K562 (cell line): Measurements from ENCODE around the gene DESI1. TPM values are rescaled to one million over a fixed set of nuclear protein-coding genes. Genes with fewer than 3 reads are reported as not detected.
A peak's percentile ranks its signal among the peaks of the same experiment; 100 is the strongest.

Source experiments
- ATAC-seq: fragments of 200-7000 bp; cut with Tn5 transposase; 3 replicates; pipeline ENCODE4 v1.9.1; 2020; ENCODE audit warnings: moderate library complexity
- BruUV-seq: library from RNA; stranded (reverse); fragments of 400-500 nt; replicated peaks from 2 replicates; lab custom pipeline; 2021; lab: Mats Ljungman, UMichigan
- CTCF ChIA-PET: fragments of 300-600 bp; formaldehyde crosslinking; extraction: SDS; loops from one replicate; lab custom pipeline; 2021; ENCODE audit warnings: low intra/inter-chr PET ratio; lab: Yijun Ruan, JAX
- POLR2A ChIA-PET: fragments of 300-600, 350-650 bp; sonication (Branson Sonifier 250); formaldehyde crosslinking; extraction: SDS; loops from one replicate; lab custom pipeline; 2021; ENCODE audit warnings: antibody characterized with exemption, inconsistent platforms; lab: Yijun Ruan, JAX
- DNase-seq, 4 experiments: peaks; one replicate each; pipeline versions ENCODE4 v3.0.0 to v3.0.0-alpha.2; 2011 to 2018; ENCODE audit warnings: low spot score in 3 of 4, mixed read lengths in 3 of 4; ENCODE audit errors: extremely low read depth in 1 of 4
- FAIRE-seq: peaks from 2 replicates; lab custom pipeline; 2011; peaks lifted over from hg19 to GRCh38; lab: Jason Lieb, UNC
- H2AFZ ChIP-seq: 2 replicates; pipeline ENCODE4 v1.6.0; 2011; ENCODE audit warnings: low read depth, low read length, control low read depth, inconsistent platforms
- H3K27ac ChIP-seq: fragments of 200-600 bp; 3 replicates; pipeline ENCODE4 v1.8.0; 2011; ENCODE audit warnings: low read depth, mild to moderate bottlenecking, control low read depth, inconsistent platforms, low read length, moderate library complexity, mixed read lengths; ENCODE audit errors: extremely low read depth
- H3K27me3 ChIP-seq, 2 experiments: fragments of 300-600 bp in 1 of 2; 2 replicates in 1 of 2; 3 replicates in 1 of 2; pipeline versions ENCODE4 v1.6.0 to v1.8.0; 2011; ENCODE audit warnings: inconsistent platforms in 2 of 2, low read length in 2 of 2, mild to moderate bottlenecking in 1 of 2, mixed read lengths in 1 of 2, moderate library complexity in 1 of 2; ENCODE audit not compliant: control insufficient read depth in 2 of 2, insufficient read depth in 2 of 2
- H3K36me3 ChIP-seq: fragments of 300-600 bp; 3 replicates; pipeline ENCODE4 v1.8.0; 2011; ENCODE audit warnings: mild to moderate bottlenecking, low read length, inconsistent platforms; ENCODE audit not compliant: control insufficient read depth, insufficient read depth
- H3K4me1 ChIP-seq, 2 experiments: fragments of 200-600 bp in 1 of 2; replicated peaks in 1 of 2; 2 replicates in 1 of 2; 3 replicates in 1 of 2; pipeline versions ENCODE4 v1.5.1 to v1.8.0; 2011; ENCODE audit warnings: inconsistent platforms in 2 of 2, low read length in 2 of 2, mild to moderate bottlenecking in 1 of 2, mixed read lengths in 1 of 2, moderate library complexity in 1 of 2; ENCODE audit not compliant: control insufficient read depth in 2 of 2, insufficient read depth in 2 of 2
- H3K4me2 ChIP-seq: 2 replicates; pipeline ENCODE4 v1.6.1; 2011; ENCODE audit warnings: low read length, control low read depth, inconsistent platforms, mixed read lengths; ENCODE audit not compliant: insufficient read depth
- H3K4me3 ChIP-seq: fragments of 200-600 bp; sonication (generic), shearing (Covaris generic); 2 replicates; pipeline ENCODE4 v1.5.1; 2016; ENCODE audit warnings: control low read depth, inconsistent platforms
- H3K79me2 ChIP-seq: fragments of 200-600 bp; 3 replicates; pipeline ENCODE4 v1.8.0; 2011; ENCODE audit warnings: low read length, inconsistent platforms; ENCODE audit not compliant: control insufficient read depth, insufficient read depth
- H3K9ac ChIP-seq, 2 experiments: 2 replicates each; pipeline versions ENCODE4 v1.6.0 to v1.6.1; 2011; ENCODE audit warnings: low read depth in 2 of 2, low read length in 2 of 2, control low read depth in 1 of 2, inconsistent platforms in 1 of 2, mild to moderate bottlenecking in 1 of 2, mixed read lengths in 1 of 2; ENCODE audit not compliant: insufficient read depth in 1 of 2
- H3K9me1 ChIP-seq: one replicate; pipeline ENCODE4 v1.6.0; 2011; ENCODE audit warnings: inconsistent platforms, mild to moderate bottlenecking, low read length, moderate library complexity; ENCODE audit not compliant: control insufficient read depth, insufficient read depth
- H3K9me3 ChIP-seq: replicated peaks from 2 replicates; pipeline ENCODE4 v1.5.1; 2011; ENCODE audit warnings: low read depth, low read length, inconsistent platforms; ENCODE audit not compliant: control insufficient read depth, insufficient read depth
- H4K20me1 ChIP-seq: replicated peaks from 2 replicates; pipeline ENCODE4 v1.6.1; 2011; ENCODE audit warnings: low read length, inconsistent platforms, mixed read lengths; ENCODE audit not compliant: control insufficient read depth, insufficient read depth
- CBX2 ChIP-seq: fragments of 200-600 bp; sonication (generic); IDR thresholded peaks from one replicate; pipeline ENCODE4 v1.6.1; 2012; ENCODE audit warnings: mild to moderate bottlenecking, low read length, inconsistent platforms; ENCODE audit not compliant: insufficient read depth, poor library complexity, severe bottlenecking
- GATAD2A ChIP-seq: fragments of 450-650 bp; IDR thresholded peaks from 2 replicates; pipeline ENCODE4 v1.6.1; 2017
- SMARCA5 ChIP-seq: fragments of 450-650 bp; IDR thresholded peaks from 2 replicates; pipeline ENCODE4 v1.6.1; 2016
- ZNF146 ChIP-seq: IDR thresholded peaks from one replicate; pipeline ENCODE4 v1.6.1; 2018; ENCODE audit warnings: missing compliant biosample characterization; ENCODE audit not compliant: unreplicated experiment
- WGBS: fragments of 100-300 bp; shearing (Covaris generic); methylation state at CpG from one replicate; pipeline ENCODE4 v1.1.6; 2016; ENCODE audit warnings: low coverage, mixed read lengths; ENCODE audit not compliant: insufficient coverage; ENCODE audit errors: missing lambda C conversion rate; 5-methylcytosine and 5-hydroxymethylcytosine counted together
- in situ Hi-C: fragments of 300-500 bp; cut with MboI; formaldehyde crosslinking; loops from 4 replicates; pipeline ENCODE4 v1.15.0; 2018; ENCODE audit warnings: inconsistent platforms, mixed read lengths
- intact Hi-C: fragments of 100-400 bp; cut with micrococcal nuclease; formaldehyde crosslinking; loops from 2 replicates; pipeline ENCODE4 v1.14.2; 2022
- polyA plus RNA-seq, 8 experiments: library from polyadenylated mRNA; depleted of rRNA in 4 of 8; stranded (reverse) in 5 of 8; unstranded in 3 of 8; fragments of >200 nt; fragmentation: Nextera tagmentation in 2 of 8; fragmentation: Illumina TruSeq in 1 of 8; extraction: Ambion mirVana in 2 of 8; extraction: Trizol in 1 of 8; gene quantifications; 2 replicates each; pipeline versions ENCODE4 v1.2.1 to v1.2.3, GENCODE V29; 2011 to 2014; ENCODE audit warnings: inconsistent platforms in 1 of 8, missing spikeins in 1 of 8
- total RNA-seq, 7 experiments: library from RNA; depleted of rRNA in 6 of 7; stranded (reverse); fragments of >200 nt in 6 of 7; fragmentation: Illumina TruSeq in 2 of 7; extraction: Trizol in 2 of 7; gene quantifications; 2 replicates each; pipeline versions ENCODE4 v1.2.1 to v1.2.3, GENCODE V29; 2011 to 2021; ENCODE audit warnings: low replicate concordance in 1 of 7
- TF ChIP-seq, protein P1 (sequence below): fragments of 250-450 bp; sonication (Bioruptor Pico); IDR thresholded peaks from 2 replicates; pipeline ENCODE4 v1.6.1; 2021; ENCODE audit warnings: mild to moderate bottlenecking
- TF ChIP-seq, protein P2 (sequence below): fragments of 250-450 bp; sonication (Bioruptor Pico); IDR thresholded peaks from 2 replicates; pipeline ENCODE4 v1.5.1; 2021; ENCODE audit warnings: mild to moderate bottlenecking
- TF ChIP-seq, protein P3 (sequence below): sonication (generic); formaldehyde crosslinking; IDR thresholded peaks from 2 replicates; pipeline ENCODE4 v1.5.0; 2020; ENCODE audit warnings: missing genetic modification reagents

DESI1 gene
- total and polyA plus RNA-seq, 9 of the 15 experiments (the other 6 are each of a cell fraction or from before 2014, with no cell fraction given): 7.2 to 45.9 (median 29.8) TPM

DNA sequence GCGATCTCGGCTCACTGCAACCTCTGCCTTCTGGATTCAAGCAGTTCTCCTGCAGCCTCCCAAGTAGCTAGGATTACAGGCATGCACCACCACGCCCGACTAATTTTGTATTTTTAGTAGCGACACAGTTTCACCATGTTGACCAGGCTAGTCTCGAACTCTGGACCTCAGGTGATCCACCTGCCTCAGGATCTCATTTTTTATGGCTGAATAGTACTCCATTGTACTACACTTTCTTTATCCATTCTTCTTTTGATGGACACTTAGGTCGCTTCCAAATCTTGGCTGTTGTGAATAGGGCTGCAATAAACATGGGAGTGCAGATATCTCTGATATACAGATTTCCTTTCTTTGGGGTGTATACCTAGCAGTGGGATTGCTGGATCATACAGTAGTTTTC is 21.0 kb upstream of the DESI1 start:
- POLR2A ChIA-PET: no interaction called here
- H3K27ac ChIP-seq: no peak overlapping the region
- no peak overlapping the region for H2AFZ ChIP-seq
- no peak for ATAC-seq
- TF ChIP-seq, protein P1, sequence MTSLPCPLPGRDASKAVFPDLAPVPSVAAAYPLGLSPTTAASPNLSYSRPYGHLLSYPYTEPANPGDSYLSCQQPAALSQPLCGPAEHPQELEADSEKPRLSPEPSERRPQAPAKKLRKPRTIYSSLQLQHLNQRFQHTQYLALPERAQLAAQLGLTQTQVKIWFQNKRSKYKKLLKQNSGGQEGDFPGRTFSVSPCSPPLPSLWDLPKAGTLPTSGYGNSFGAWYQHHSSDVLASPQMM (CRISPR knock-in tag): no peak
- no peak for TF ChIP-seq SMARCA5
- TF ChIP-seq ZNF146 (CRISPR knock-in tag): peak; percentile 37
- TF ChIP-seq CBX2: no peak
- TF ChIP-seq, protein P2, sequence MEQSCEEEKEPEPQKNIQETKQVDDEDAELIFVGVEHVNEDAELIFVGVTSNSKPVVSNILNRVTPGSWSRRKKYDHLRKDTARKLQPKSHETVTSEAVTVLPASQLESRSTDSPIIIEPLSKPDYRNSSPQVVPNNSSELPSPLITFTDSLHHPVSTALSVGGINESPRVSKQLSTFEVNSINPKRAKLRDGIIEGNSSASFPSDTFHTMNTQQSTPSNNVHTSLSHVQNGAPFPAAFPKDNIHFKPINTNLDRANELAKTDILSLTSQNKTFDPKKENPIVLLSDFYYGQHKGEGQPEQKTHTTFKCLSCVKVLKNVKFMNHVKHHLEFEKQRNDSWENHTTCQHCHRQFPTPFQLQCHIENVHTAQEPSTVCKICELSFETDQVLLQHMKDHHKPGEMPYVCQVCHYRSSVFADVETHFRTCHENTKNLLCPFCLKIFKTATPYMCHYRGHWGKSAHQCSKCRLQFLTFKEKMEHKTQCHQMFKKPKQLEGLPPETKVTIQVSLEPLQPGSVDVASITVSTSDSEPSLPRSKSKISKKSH (CRISPR knock-in tag): no peak
- TF ChIP-seq GATAD2A: no peak
- TF ChIP-seq, protein P3, sequence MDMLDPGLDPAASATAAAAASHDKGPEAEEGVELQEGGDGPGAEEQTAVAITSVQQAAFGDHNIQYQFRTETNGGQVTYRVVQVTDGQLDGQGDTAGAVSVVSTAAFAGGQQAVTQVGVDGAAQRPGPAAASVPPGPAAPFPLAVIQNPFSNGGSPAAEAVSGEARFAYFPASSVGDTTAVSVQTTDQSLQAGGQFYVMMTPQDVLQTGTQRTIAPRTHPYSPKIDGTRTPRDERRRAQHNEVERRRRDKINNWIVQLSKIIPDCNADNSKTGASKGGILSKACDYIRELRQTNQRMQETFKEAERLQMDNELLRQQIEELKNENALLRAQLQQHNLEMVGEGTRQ (CRISPR knock-in tag): no peak
- H3K4me2 ChIP-seq: no peak overlapping the region
- H3K36me3 ChIP-seq: peaks cover 77% of the 10 kb centered on the region
- intact Hi-C loops: no loop called here
- H3K9ac ChIP-seq: no peak overlapping the region
- DNase-seq: no peak
- no peaks in the 10 kb centered on the region for H3K9me1 ChIP-seq
- no peaks in the 10 kb centered on the region for H3K27me3 ChIP-seq
- in situ Hi-C loops: no loop called here
- BruUV-seq: no TSS peak
- H3K9me3 ChIP-seq: no peaks in the 10 kb centered on the region
- peaks cover 8% of the 10 kb centered on the region for H3K79me2 ChIP-seq
- FAIRE-seq: no peak
- H3K4me1 ChIP-seq: no peaks in the 10 kb centered on the region
- no peak overlapping the region for H3K4me3 ChIP-seq
- CTCF ChIA-PET: no interaction called here
- no peaks in the 10 kb centered on the region for H4K20me1 ChIP-seq
- 95% methylated on average over 5 of the region's 7 CpGs for WGBS
